Nephron progenitor cell (in vitro differentiated cells): ENCODE data around the gene SORCS2.

Source experiments
- DNase-seq: peaks from one replicate; pipeline ENCODE4 v3.0.0; 2021
- H3K27ac Mint-ChIP-seq: 2 replicates; pipeline ENCODE4 v1.8.0; 2021; ENCODE audit warnings: mild to moderate bottlenecking, moderate library complexity, mixed read lengths
- H3K27me3 Mint-ChIP-seq: 2 replicates; pipeline ENCODE4 v1.8.0; 2021; ENCODE audit warnings: mild to moderate bottlenecking, low read depth, mixed read lengths; ENCODE audit not compliant: poor library complexity
- H3K36me3 Mint-ChIP-seq: 2 replicates; pipeline ENCODE4 v1.8.0; 2021; ENCODE audit warnings: low read depth, mixed read lengths
- H3K4me1 Mint-ChIP-seq: 2 replicates; pipeline ENCODE4 v1.8.0; 2021; ENCODE audit warnings: mixed read lengths
- H3K4me3 Mint-ChIP-seq: 2 replicates; pipeline ENCODE4 v1.8.0; 2021; ENCODE audit warnings: mild to moderate bottlenecking, moderate library complexity, mixed read lengths
- H3K9me3 Mint-ChIP-seq: 2 replicates; pipeline ENCODE4 v1.8.0; 2021; ENCODE audit warnings: mild to moderate bottlenecking, moderate library complexity, mixed read lengths
- TF ChIP-seq, protein P1 (sequence below): fragments of 200-600 bp; sonication (generic); IDR thresholded peaks from 2 replicates; pipeline ENCODE4 v1.5.0; 2021; ENCODE audit warnings: antibody characterized with exemption

The SORCS2 gene

DNA sequence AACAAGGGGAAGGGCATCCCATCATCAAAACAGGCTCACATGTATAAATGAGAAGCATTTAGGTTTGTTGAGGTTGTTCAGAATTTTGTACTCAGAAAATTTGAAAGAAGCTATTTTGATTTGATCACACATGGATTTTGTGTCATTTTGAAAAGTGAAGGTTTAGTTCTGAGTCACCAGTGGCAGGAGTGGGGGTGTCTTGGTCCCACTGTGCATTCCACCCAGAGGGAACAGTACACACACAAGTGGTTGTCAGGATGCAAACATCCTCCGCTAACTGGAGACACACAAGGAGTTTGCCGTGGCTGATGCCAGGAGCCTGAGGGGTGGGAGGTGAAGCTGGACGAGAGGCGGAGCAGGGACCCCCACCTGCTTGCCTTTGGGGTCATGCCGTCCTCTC is 440.6 kb downstream of the SORCS2 start:
- peak overlapping the region; percentile 48 for H3K27ac Mint-ChIP-seq

DNA sequence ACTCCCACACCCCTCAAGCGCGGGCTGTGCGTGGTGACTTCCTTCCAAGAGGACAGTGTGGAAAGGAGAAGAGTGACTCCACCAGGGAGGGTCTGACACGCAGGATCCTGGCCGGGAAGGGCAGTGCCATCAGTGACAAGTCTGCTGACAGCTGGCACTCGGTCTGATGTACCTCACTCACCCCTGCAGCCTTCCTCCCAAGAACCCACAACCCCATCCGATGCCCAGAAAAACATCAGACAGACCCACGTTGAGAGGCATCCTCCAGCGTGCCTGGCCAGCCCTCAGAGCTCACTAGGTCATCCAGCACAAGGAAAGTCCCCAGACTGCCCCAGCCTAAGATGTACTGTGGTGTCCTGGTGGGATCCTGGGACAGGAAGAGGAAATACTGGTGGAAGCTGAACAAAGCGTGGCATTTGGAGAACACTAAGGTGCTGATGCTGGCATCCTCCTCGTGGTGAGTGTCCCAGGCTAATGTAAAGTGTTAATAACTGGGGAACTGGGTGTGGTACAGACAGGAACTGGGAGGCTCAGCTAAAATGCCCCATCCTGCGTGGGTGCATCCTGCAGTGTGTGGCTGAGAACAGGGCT is 442.4 kb downstream of the SORCS2 start:
- DNase-seq, result no peak
- H3K36me3 Mint-ChIP-seq, result no peaks in the 10 kb centered on the region
- no peak overlapping the region for H3K4me3 Mint-ChIP-seq
- peaks cover 58% of the 10 kb centered on the region for H3K4me1 Mint-ChIP-seq
- TF ChIP-seq, protein P1, sequence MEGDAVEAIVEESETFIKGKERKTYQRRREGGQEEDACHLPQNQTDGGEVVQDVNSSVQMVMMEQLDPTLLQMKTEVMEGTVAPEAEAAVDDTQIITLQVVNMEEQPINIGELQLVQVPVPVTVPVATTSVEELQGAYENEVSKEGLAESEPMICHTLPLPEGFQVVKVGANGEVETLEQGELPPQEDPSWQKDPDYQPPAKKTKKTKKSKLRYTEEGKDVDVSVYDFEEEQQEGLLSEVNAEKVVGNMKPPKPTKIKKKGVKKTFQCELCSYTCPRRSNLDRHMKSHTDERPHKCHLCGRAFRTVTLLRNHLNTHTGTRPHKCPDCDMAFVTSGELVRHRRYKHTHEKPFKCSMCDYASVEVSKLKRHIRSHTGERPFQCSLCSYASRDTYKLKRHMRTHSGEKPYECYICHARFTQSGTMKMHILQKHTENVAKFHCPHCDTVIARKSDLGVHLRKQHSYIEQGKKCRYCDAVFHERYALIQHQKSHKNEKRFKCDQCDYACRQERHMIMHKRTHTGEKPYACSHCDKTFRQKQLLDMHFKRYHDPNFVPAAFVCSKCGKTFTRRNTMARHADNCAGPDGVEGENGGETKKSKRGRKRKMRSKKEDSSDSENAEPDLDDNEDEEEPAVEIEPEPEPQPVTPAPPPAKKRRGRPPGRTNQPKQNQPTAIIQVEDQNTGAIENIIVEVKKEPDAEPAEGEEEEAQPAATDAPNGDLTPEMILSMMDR, result no peak
- H3K27ac Mint-ChIP-seq, result no peak overlapping the region
- H3K9me3 Mint-ChIP-seq, result peaks cover 10% of the 10 kb centered on the region
- peaks cover 8% of the 10 kb centered on the region for H3K27me3 Mint-ChIP-seq

More for the DNA sequence above, 440.6 kb downstream of the SORCS2 start:
- Mint-ChIP-seq H3K36me3 (peaks cover 4% of the 10 kb centered on the region), H3K4me1 (peaks cover 58% of the 10 kb centered on the region), H3K4me3 (no peak overlapping the region), H3K27me3 (peaks cover 8% of the 10 kb centered on the region), H3K9me3 (peaks cover 21% of the 10 kb centered on the region)
- no peak for DNase-seq
- TF ChIP-seq, protein P1, result no peak

DNA sequence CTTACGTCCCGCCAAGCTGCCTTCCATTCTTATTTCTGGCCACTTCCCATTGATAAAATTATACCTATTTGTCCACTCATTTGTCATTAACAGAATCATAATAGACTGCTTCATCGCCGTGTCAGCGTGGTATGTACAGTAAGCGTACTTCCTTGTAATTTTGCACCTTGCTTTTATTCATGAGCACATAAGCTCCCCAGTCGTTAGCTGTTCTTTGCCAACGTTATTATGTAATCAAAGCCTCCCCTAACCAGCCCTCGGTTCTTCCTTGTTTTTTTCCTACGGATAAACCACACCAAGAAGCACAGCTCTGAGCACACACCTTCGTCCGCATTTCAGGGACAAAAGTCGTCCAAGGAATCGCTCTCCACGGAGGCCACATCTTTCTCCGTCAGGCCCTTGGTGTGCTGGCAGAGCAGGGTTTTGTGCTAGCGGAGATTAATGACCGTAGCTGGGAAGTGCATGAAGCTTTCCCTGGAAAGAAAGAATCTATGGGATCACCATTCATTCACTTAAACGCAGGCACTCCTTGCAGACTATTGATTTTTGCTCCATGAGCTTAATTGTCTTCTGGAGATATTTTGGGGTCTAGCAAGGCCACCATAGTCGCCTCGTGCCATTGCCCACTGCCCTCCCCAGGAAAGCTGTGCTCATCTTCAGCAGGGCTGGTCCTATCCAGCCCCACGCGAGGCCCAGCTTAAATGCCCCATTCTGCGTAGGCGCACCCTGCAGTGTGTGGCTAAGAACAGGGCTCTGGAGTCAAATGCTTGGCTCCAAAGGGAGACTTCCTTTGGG is 443.3 kb downstream of the SORCS2 start:
- peaks cover 54% of the 10 kb centered on the region for H3K4me1 Mint-ChIP-seq
- no peak for DNase-seq
- H3K9me3 Mint-ChIP-seq, result peaks cover 1% of the 10 kb centered on the region
- H3K27me3 Mint-ChIP-seq, result peaks cover 8% of the 10 kb centered on the region
- no peaks in the 10 kb centered on the region for H3K36me3 Mint-ChIP-seq
- peak overlapping the region; percentile 73 for H3K27ac Mint-ChIP-seq
- TF ChIP-seq, protein P1, result no peak
- H3K4me3 Mint-ChIP-seq, result no peak overlapping the region

DNA sequence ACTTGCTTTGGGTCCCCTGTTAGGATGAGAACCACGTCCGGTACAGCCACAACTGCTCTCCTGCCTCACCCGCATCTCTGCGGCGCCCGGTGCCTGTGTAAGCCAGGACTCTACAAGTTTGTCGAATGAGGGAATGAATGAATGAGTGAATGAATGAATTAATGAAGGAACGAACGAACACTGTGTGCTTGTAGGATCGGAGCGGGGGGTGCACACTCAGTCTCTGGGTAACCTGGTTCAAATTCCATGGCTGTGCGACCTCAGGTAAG is 443.8 kb downstream of the SORCS2 start:
- Mint-ChIP-seq H3K4me3 (no peak overlapping the region), H3K27me3 (peaks cover 8% of the 10 kb centered on the region), H3K27ac (no peak overlapping the region), H3K9me3 (no peaks in the 10 kb centered on the region), H3K36me3 (no peaks in the 10 kb centered on the region), H3K4me1 (peaks cover 49% of the 10 kb centered on the region)
- DNase-seq, result no peak
- TF ChIP-seq, protein P1, result no peak

DNA sequence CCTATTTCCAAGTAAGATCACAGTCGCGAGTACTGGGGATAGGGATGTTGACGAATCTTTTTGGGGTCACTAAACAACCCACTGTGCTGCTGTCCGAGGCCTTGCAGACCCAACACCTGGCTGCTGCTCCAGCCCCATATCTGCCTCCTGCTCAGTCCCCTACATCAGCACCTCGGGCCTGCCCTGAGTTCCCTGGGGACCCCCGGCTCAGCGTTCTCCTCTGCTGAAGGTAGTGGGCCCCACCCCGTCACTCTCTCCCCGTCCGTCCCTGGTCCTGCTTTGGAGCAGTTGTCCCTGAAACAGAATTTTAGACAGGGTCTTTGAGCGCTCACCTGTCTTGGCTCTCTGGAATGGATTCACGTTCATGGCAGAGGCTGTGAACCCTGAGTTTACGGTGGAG is 444.8 kb downstream of the SORCS2 start:
- H3K36me3 Mint-ChIP-seq, result no peaks in the 10 kb centered on the region
- TF ChIP-seq, protein P1, result no peak
- H3K27me3 Mint-ChIP-seq, result peaks cover 5% of the 10 kb centered on the region
- DNase-seq, result no peak
- H3K4me3 Mint-ChIP-seq, result no peak overlapping the region
- no peak overlapping the region for H3K27ac Mint-ChIP-seq
- H3K9me3 Mint-ChIP-seq, result no peaks in the 10 kb centered on the region
- H3K4me1 Mint-ChIP-seq, result peaks cover 43% of the 10 kb centered on the region

DNA sequence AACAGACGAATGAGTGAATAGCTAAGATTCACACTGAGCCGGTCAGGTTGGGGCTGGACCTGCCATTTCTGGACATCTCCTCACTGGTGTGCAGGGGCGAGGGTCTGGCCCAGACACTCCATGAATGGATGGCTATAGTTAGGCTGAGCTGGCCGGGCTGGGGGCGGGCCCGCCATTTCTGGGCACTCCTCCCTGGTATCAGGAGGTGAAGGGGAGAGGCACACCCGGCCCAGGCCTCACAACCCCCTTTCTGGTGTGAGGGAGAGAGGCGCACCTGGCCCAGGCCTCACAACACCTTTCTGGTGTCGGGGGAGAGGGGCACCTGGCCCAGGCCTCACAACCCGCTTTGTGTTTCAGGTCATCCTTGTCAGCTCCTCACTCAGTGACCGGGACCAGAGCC is 445.6 kb downstream of the SORCS2 start:
- no peak for DNase-seq
- H3K27ac Mint-ChIP-seq, result no peak overlapping the region
- peaks cover 4% of the 10 kb centered on the region for H3K27me3 Mint-ChIP-seq
- no peaks in the 10 kb centered on the region for H3K9me3 Mint-ChIP-seq
- TF ChIP-seq, protein P1, result no peak
- no peak overlapping the region for H3K4me3 Mint-ChIP-seq
- peaks cover 43% of the 10 kb centered on the region for H3K4me1 Mint-ChIP-seq
- H3K36me3 Mint-ChIP-seq, result no peaks in the 10 kb centered on the region
